A549 (cell line): ENCODE data around the gene N4BP2.

Experiments used
- TF ChIP-seq, protein P1 (sequence below): IDR thresholded peaks from 2 replicates; pipeline ENCODE4 v1.6.1; 2012
- TF ChIP-seq, protein P2 (sequence below): fragments of >200 bp; sonication (Bioruptor Twin); formaldehyde crosslinking; IDR thresholded peaks from 3 replicates; pipeline ENCODE4 v1.5.1; 2016

DNA sequence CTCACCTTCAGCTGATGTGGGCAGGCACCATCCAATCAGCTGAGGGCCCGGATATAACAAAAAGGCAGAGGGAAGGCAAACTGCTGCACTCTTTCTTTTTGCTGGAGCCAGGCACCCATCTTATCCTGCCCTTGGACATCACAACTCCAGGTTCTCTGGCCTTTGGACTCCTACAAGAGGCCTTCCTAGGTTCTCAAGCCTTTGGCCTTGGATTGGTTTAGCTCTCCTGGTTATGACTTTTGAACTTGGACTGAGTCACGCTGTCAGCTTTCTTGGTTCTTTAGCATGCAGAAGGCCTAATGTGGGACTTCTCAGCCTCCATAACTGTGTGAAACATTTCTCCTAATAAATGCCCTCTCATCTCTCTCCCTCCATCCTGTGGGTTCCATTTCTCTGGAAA is 23.0 kb upstream of the N4BP2 start:
- TF ChIP-seq, protein P1, sequence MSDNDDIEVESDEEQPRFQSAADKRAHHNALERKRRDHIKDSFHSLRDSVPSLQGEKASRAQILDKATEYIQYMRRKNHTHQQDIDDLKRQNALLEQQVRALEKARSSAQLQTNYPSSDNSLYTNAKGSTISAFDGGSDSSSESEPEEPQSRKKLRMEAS = no peak
- TF ChIP-seq, protein P2, sequence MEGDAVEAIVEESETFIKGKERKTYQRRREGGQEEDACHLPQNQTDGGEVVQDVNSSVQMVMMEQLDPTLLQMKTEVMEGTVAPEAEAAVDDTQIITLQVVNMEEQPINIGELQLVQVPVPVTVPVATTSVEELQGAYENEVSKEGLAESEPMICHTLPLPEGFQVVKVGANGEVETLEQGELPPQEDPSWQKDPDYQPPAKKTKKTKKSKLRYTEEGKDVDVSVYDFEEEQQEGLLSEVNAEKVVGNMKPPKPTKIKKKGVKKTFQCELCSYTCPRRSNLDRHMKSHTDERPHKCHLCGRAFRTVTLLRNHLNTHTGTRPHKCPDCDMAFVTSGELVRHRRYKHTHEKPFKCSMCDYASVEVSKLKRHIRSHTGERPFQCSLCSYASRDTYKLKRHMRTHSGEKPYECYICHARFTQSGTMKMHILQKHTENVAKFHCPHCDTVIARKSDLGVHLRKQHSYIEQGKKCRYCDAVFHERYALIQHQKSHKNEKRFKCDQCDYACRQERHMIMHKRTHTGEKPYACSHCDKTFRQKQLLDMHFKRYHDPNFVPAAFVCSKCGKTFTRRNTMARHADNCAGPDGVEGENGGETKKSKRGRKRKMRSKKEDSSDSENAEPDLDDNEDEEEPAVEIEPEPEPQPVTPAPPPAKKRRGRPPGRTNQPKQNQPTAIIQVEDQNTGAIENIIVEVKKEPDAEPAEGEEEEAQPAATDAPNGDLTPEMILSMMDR = no peak
